Activated naive CD8-positive, alpha-beta T cell treated with anti-CD3 and anti-CD28 coated beads for 36 hours (primary cell): Measurements from ENCODE around the gene FGF18. TPM values are rescaled to one million over a fixed set of nuclear protein-coding genes. Genes with fewer than 3 reads are reported as not detected.
"Not testable (repeated sequence)": the region's sequence is repeated elsewhere in the genome, so short reads cannot be mapped to it uniquely, and the experiment has no call there.

Source experiments
- DNase-seq: peaks from one replicate; pipeline ENCODE4 v3.0.0; 2021
- H3K27ac Mint-ChIP-seq: one replicate; pipeline ENCODE4 v1.8.0; 2022; ENCODE audit warnings: mild to moderate bottlenecking, moderate library complexity, mixed read lengths
- H3K27me3 Mint-ChIP-seq: one replicate; pipeline ENCODE4 v1.8.0; 2022; ENCODE audit warnings: mild to moderate bottlenecking, mixed read lengths
- H3K36me3 Mint-ChIP-seq: one replicate; pipeline ENCODE4 v1.8.0; 2021; ENCODE audit warnings: mild to moderate bottlenecking, mixed read lengths
- H3K4me1 Mint-ChIP-seq: one replicate; pipeline ENCODE4 v1.8.0; 2021; ENCODE audit warnings: mixed read lengths
- H3K4me3 Mint-ChIP-seq: one replicate; pipeline ENCODE4 v1.8.0; 2022; ENCODE audit warnings: mild to moderate bottlenecking, moderate library complexity, mixed read lengths
- H3K9me3 Mint-ChIP-seq: one replicate; pipeline ENCODE4 v1.8.0; 2022; ENCODE audit warnings: mixed read lengths
- total RNA-seq, 2 experiments: library from RNA; stranded (reverse); gene quantifications; one replicate each; pipeline ENCODE4 v1.2.3, GENCODE V29; 2021

Gene FGF18
- total RNA-seq, 2 experiments from 2014 or later = 0.21 to 0.28 TPM

DNA sequence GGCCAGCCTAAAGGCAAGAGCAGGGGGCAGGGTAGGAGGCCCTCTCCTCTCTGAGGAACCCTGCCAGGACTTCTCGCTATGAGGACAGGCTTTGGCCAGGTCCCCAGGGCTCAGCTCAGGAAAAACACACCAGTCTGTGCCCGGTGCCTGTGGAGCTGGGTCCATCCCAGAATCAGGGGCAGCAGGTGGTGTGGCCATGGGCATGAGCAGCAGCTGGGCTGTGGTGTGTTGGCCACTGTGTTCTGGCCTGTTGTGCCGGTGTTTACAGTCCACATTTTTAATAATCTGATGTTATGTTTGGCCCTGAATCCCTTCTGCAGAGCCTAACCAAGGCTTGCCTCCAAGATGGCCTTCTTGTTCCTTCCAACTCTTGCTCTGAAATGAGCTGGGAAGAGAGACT lies 77.0 kb downstream of the FGF18 start:
- H3K4me3 Mint-ChIP-seq = no peak overlapping the region
- no peak for DNase-seq
- no peaks in the 10 kb centered on the region for H3K4me1 Mint-ChIP-seq
- H3K36me3 Mint-ChIP-seq = no peaks in the 10 kb centered on the region
- H3K27ac Mint-ChIP-seq = no peak overlapping the region
- H3K27me3 Mint-ChIP-seq = no peaks in the 10 kb centered on the region
- no peaks in the 10 kb centered on the region for H3K9me3 Mint-ChIP-seq

DNA sequence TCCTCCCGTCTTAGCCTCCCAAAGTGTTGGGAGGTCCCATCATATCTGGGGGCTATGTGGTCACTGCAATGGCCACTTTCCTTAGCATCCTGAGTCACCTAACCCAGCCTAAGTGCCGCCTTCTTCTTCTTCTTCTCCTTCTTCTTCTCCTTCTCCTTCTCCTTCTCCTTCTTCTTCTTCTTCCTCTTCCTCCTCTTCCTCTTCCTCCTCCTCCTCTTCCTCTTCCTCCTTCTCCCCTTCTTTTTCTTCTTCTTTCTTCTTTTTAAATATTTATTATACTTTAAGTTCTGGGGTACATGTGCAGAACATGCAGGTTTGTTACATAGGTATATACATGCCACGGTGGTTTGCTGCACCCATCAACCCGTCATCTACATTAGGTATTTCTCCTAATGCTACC lies 78.0 kb downstream of the FGF18 start:
- H3K9me3 Mint-ChIP-seq, H3K27me3 Mint-ChIP-seq, H3K27ac Mint-ChIP-seq, H3K4me1 Mint-ChIP-seq, H3K4me3 Mint-ChIP-seq, DNase-seq, H3K36me3 Mint-ChIP-seq: not testable (repeated sequence)

DNA sequence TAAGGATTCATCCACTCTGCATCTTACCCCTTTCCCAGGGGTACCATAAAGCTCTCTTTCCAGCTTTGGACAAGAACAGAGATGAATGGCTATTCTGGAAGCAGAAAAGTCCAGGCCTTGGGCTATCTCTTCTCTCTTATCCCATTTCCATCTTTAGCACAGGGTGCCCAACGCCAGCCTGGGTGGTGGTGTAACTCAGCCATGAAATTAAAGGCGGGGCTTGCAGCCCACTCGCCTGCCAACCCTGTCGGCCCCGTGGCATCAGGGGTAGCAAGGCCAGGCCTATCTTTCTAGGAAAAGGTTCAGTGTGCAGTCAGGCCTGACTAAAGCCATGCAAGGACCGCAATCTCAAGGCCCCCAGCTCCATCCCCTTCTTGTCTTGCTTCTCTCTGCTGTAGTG lies 78.7 kb downstream of the FGF18 start:
- Mint-ChIP-seq H3K4me3 (no peak overlapping the region), H3K9me3 (no peaks in the 10 kb centered on the region), H3K27ac (no peak overlapping the region), H3K36me3 (no peaks in the 10 kb centered on the region), H3K4me1 (no peaks in the 10 kb centered on the region), H3K27me3 (no peaks in the 10 kb centered on the region)
- DNase-seq = no peak

DNA sequence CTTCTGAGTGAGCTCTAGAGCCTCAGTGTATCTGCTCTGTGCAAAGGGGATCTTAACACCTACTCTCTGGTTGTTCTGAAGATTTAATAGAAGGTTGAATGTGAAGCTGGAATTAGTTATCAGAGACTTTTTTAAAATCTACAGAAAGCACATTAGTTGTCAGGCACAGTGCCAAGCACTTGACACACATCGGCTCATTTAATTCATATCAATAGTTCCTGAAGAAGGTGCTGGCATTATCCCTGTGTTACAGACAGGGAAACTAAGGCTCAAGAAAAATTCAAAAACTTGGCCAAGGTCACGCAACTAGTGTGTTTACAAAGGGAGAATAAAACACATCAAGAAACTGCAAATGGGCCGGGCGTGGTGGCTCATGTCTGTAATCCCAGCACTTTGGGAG lies 80.2 kb downstream of the FGF18 start:
- Mint-ChIP-seq H3K27ac (no peak overlapping the region), H3K4me1 (no peaks in the 10 kb centered on the region), H3K4me3 (no peak overlapping the region), H3K27me3 (no peaks in the 10 kb centered on the region), H3K36me3 (no peaks in the 10 kb centered on the region), H3K9me3 (no peaks in the 10 kb centered on the region)
- DNase-seq = no peak

DNA sequence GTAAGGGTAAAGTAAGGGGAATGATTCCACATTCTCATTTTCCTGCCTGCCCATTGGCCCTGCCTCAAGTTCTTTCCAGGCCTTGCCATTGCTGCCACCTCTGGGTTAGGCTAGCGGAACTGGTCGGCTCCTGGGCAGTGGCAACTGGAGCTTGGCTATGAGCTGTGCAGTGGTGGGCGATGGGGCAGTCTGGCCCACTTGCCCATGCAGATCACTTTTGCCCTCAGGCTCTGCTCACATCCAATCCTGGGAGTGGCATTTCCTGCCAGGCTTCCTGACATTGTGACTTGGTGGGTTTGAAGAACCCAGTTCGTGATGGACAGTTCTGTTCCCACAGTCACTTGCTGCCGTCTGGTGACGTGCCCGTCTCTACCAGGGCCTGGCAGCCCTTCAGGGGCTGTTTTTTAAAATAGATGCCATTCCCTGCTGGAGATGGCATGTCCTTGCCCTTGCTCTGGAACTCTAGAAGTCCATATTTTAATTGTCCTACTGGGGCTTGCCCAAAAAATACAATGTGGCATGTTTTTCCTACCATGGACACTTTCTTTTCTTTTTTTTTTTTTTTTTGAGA lies 86.1 kb downstream of the FGF18 start:
- Mint-ChIP-seq H3K9me3 (no peaks in the 10 kb centered on the region), H3K27me3 (no peaks in the 10 kb centered on the region), H3K36me3 (no peaks in the 10 kb centered on the region), H3K27ac (no peak overlapping the region), H3K4me1 (no peaks in the 10 kb centered on the region), H3K4me3 (no peak overlapping the region)
- DNase-seq = no peak

DNA sequence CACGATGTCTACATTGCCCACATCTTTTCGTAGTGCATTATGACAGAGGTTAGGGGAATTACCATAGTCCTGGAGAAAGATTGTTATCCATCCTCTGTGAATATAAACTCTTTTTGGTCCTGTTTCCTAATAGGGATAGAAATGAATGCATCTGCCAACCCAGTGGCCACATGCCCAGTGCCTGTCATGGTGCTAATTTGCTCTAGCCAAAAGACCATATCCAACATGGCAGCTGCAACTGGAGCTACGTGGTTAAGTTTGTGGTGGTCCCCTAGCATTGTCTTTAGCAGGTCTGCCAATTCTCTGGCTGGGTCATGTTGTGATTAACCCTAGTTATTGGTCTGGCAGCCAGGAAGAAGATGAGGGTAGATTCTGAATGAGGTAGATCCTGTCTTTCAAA lies 87.5 kb downstream of the FGF18 start:
- Mint-ChIP-seq H3K4me1 (no peaks in the 10 kb centered on the region), H3K4me3 (no peak overlapping the region), H3K27me3 (peaks cover 3% of the 10 kb centered on the region), H3K27ac (no peak overlapping the region), H3K9me3 (no peaks in the 10 kb centered on the region), H3K36me3 (no peaks in the 10 kb centered on the region)
- DNase-seq = no peak

Other genes with a start within 250 kb of the FGF18 start
- not detected for gene TLX3, start 110.4 kb upstream of the FGF18 start, total RNA-seq
- gene NPM1, start 31.8 kb upstream of the FGF18 start, total RNA-seq = 1,000 to 10,000 TPM; 4,728 to 4,890 TPM